ENCODE data around the gene DR1.

- TF ChIP-seq POLR2A (IDR thresholded peaks at IDR 0.05) (no peak), CTCF (IDR thresholded peaks at IDR 0.05 in 8 of 11, conservative IDR thresholded peaks at IDR 0.05 in 3 of 11) (no peak)
Measured at GRCh38 chr1:93348104-93348728, 2.5 kb downstream of the DR1 start.
